IPS-18a (cell line): ENCODE results near the gene LBHD2.

Experiments used
- H3K27ac ChIP-seq: one replicate; pipeline ENCODE4 v1.5.1; 2013; ENCODE audit warnings: low read length
- H3K27me3 ChIP-seq: one replicate; pipeline ENCODE4 v1.6.1; 2013; ENCODE audit warnings: mild to moderate bottlenecking, low read length; ENCODE audit not compliant: control insufficient read depth, insufficient read depth
- H3K36me3 ChIP-seq: one replicate; pipeline ENCODE4 v1.6.1; 2013; ENCODE audit warnings: low read depth, low read length; ENCODE audit not compliant: control insufficient read depth
- H3K4me1 ChIP-seq: one replicate; pipeline ENCODE4 v1.6.1; 2013; ENCODE audit warnings: low read depth, low read length; ENCODE audit not compliant: control insufficient read depth
- H3K4me3 ChIP-seq: one replicate; pipeline ENCODE4 v1.5.1; 2013; ENCODE audit warnings: low read length
- H3K9ac ChIP-seq: one replicate; pipeline ENCODE4 v1.6.1; 2013; ENCODE audit warnings: mild to moderate bottlenecking, low read length, moderate library complexity
- H3K9me3 ChIP-seq: one replicate; pipeline ENCODE4 v1.6.1; 2013; ENCODE audit warnings: low read depth, low read length; ENCODE audit not compliant: control insufficient read depth

Gene LBHD2

DNA sequence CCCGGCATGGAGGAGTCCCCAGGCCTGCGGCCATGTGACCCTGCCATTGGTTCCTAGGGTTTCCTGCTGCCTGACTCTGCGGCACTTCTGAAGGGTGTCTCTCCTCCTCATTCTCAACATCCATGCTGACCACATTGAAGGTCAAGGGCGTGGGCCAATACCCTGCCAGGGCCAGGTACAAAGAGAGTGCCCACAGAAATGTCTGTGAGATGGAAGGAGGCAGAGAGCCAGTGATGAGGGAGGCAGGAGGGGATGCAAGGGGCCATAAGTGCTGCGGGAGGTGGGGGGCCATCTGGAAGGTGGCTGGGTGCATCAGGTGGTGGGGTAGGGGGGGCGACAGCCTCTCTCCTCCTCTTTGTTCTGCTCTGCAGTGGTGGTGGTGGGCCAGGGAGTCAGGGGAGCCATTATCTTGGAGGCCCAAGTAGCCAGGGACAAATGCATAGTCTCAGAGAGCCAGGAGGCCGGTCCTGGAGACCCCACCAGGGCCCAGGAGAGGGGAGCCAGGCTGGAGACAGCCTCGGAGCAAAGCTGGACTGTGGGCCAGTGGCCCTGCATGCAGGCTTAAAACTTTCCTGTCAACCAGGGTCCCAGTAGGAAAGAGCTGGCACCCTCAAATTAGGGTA, 13.6 kb upstream of the LBHD2 start:
- no peaks in the 10 kb centered on the region for H3K36me3 ChIP-seq
- H3K27ac ChIP-seq: no peak overlapping the region
- H3K27me3 ChIP-seq: peaks cover 8% of the 10 kb centered on the region
- H3K4me3 ChIP-seq: no peak overlapping the region
- H3K9me3 ChIP-seq: no peaks in the 10 kb centered on the region
- H3K9ac ChIP-seq: no peak overlapping the region
- H3K4me1 ChIP-seq: no peaks in the 10 kb centered on the region

DNA sequence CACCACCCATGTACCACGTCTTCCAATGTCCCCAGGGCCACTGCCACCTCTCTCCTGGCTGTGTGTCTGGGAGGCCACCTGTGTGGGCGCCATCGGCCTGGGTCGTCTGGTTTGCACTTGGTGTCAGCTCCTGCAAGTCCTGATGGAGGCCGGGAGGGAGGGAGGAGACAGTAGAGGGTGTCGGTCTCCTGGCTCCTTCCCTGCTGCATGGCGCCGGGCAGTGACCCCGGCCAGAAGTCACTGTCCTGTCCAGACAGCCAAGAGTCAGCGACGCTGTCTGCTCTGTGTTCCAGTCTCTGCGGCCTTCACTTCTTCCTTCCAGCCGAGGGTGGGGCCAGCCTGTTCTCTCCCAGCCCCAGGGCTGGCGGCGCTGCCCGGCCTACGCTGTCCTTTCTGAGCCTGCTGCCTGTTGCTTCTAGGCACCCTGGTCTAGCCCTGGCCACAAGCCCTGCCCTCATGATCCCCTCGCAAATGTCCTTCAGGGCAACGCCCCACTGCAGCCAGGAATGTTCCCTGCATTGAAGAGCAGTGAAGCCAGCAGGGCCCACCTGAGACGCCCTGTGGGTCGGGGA, 13.0 kb upstream of the LBHD2 start:
- Histone ChIP-seq H3K27ac (no peak overlapping the region), H3K27me3 (peaks cover 8% of the 10 kb centered on the region), H3K4me1 (no peaks in the 10 kb centered on the region)

DNA sequence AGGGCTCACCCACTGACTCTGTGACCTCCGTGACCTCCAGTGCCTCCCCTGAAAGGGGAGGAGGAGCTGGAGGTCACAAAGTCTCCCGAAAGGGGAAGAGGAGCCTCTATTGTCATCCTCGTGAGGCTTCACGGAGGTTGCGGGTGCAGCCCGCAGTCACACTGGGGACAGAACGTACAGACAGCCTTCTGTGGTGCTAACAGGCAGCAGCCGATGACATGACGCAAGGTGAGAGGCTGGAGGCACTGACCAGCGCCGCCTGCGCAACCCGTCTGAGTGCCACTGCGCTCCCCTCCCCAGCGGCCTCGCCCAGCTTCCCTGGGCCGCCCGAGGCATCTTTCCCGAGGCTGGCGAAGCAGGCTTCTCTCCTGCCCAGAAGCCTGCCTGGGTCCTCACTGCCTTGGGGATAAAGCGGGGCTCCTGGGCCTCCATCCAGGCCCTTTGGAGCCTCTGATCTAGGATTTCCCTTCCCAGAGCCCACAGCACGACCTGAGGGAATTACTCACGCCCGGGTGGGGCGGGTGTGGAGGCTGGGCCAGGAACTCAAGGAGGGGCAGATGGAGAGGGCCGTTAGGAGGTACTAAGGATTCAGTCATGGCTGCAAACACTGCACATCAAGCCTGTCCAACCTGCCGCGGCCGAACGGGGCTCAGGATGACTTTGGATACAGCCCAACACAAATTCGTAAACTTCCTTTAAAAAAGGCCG, 12.3 kb upstream of the LBHD2 start:
- H3K9ac ChIP-seq: no peak overlapping the region
- peaks cover 8% of the 10 kb centered on the region for H3K27me3 ChIP-seq
- H3K4me3 ChIP-seq: no peak overlapping the region
- H3K36me3 ChIP-seq: no peaks in the 10 kb centered on the region
- H3K27ac ChIP-seq: no peak overlapping the region
- H3K4me1 ChIP-seq: no peaks in the 10 kb centered on the region
- H3K9me3 ChIP-seq: no peaks in the 10 kb centered on the region

More for the DNA sequence above, 13.0 kb upstream of the LBHD2 start:
- Histone ChIP-seq H3K9ac (no peak overlapping the region), H3K36me3 (no peaks in the 10 kb centered on the region), H3K4me3 (no peak overlapping the region), H3K9me3 (no peaks in the 10 kb centered on the region)

DNA sequence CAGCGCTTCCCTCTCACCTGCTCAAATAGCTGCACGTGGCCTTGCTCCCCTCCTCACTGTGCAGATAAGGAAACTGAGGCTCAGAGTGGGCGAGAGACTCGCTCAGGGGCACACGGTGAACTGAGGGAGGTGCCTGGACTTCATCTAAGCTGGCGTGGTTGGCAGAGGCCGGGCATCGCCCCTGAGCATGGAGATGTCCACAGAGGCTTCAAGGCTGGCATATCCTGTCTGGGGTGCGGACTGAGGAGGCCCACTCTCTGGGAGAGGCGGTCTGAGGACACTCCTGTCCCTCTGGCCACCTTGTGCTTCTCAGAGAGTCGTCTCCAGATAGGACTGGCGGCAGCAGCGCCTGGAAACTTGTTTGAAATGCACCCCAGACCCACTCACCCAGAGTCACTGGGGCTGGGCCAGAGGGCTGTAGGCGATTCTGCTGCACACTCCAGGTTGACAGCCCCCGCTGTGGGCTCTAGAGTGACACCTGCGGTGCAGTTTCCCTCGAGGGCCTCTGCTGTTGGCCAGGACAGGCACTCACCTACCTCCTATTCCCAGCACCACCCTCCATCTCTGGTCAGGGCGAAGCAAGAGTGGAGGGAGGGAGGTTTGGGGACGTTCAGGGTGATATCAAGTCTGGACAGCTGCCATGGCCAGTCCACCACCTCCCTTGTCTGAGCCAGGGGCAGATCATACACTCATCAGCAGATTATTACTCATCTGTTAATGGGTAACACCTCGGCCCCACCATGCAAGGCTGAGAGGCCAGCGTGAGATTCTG, 11.2 kb upstream of the LBHD2 start:
- H3K4me1 ChIP-seq: no peaks in the 10 kb centered on the region
- no peaks in the 10 kb centered on the region for H3K36me3 ChIP-seq
- no peaks in the 10 kb centered on the region for H3K9me3 ChIP-seq
- H3K4me3 ChIP-seq: no peak overlapping the region
- no peak overlapping the region for H3K9ac ChIP-seq
- H3K27ac ChIP-seq: no peak overlapping the region
- peaks cover 8% of the 10 kb centered on the region for H3K27me3 ChIP-seq

DNA sequence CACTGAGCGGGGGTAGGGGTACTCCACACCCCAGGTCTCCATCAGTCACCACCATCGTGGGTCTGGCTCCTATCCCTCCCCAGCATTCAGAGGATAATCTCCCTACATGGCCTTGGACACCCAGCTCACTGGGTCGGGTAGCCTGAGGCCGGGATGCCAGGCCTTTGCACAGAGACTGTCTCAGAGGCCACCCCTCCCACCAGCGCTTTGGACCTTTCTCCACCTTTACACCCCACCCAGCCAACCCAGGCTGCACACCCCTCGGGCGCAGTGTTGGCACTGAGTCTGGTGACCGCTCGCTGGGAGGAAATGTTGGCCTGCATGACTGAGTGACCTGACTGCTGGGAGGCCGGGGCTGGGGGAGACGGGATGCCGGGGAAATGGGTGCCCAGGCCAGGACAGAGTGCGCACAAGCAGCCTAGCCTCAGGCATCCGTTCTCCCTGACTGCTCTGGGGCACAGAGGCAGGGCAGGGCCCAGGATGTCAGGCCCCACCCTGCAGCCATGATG, 10.6 kb upstream of the LBHD2 start:
- Histone ChIP-seq H3K4me3 (no peak overlapping the region), H3K27ac (no peak overlapping the region), H3K4me1 (no peaks in the 10 kb centered on the region), H3K9me3 (no peaks in the 10 kb centered on the region), H3K27me3 (peaks cover 8% of the 10 kb centered on the region), H3K9ac (no peak overlapping the region), H3K36me3 (no peaks in the 10 kb centered on the region)

DNA sequence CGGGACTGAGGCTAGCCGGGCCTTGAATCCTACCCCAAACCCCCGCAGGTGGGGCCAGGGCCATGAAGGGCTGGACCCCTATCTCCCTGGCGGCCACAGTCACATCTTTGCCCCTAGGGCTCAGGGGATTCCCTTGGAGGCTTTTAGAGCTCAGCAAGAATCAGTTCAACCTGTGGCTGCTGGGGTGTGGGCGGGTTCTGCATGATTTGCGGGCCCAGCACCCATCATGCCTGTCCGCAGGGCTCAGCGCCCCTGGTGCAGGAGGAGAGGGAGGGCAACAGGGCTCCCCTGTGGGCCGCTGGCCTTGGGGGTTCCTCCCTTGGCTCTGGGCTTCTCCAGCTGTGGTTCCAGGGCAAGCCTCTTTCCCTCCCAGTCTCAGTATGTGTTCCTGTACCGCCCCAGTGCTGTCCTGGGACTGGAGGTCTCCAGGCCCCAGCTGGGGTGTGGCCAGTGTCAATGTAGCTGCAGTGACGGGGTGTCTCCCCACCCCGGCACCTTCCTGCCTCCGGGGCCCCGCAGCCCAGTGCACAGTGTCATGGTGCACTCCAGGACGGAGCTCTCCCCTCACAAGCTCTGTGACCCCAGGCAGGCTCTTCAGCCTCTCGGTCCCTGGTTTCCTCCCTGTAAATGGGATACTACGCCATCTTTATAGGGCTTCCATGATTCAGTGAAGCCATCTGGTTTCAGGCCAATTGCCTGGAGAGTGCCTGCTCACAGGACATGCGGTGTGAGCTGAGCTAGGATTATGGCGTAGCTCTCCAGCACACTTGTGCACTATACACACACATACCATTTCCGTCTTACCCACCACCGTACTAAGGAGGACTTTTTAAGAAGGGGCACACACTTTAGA, 9.9 kb upstream of the LBHD2 start:
- peaks cover 8% of the 10 kb centered on the region for H3K27me3 ChIP-seq
- H3K4me1 ChIP-seq: no peaks in the 10 kb centered on the region
- no peaks in the 10 kb centered on the region for H3K36me3 ChIP-seq
- no peaks in the 10 kb centered on the region for H3K9me3 ChIP-seq
- no peak overlapping the region for H3K27ac ChIP-seq
- no peak overlapping the region for H3K9ac ChIP-seq
- no peak overlapping the region for H3K4me3 ChIP-seq

DNA sequence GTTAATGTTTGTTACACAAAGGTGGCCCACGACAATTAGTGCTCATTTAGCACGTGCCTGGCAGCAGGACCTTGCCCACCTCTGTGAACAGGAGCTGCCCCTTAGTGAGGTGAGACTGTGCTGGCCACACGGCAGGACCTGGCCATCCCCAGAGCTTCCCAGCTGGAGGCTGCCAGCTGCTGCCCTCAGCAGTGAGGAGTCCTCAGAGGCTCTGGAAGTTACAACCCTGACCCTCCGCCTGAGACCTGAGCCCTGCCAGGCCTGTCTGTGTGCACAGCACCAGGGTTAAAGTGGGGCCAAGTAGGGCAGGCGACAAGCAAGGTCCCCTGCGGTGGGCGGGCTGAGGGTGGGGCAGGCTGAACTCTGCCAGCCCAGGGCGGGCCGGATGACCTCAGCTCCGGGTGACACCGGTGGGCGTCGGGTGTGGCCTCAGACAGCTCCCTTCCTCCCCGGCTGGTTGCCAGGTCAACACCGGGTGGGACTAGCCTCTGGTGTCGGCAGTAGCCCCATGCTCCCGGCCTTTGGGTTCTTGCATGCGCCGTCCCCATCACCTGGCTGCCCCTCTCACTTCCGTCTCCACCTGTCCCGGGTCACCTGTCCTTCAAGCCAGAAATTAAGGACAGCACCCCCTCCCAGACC, 9.2 kb upstream of the LBHD2 start:
- H3K36me3 ChIP-seq: no peaks in the 10 kb centered on the region
- no peak overlapping the region for H3K9ac ChIP-seq
- H3K9me3 ChIP-seq: no peaks in the 10 kb centered on the region
- H3K27ac ChIP-seq: no peak overlapping the region
- no peaks in the 10 kb centered on the region for H3K4me1 ChIP-seq
- H3K4me3 ChIP-seq: peak overlapping the region; percentile 55
- peaks cover 8% of the 10 kb centered on the region for H3K27me3 ChIP-seq

DNA sequence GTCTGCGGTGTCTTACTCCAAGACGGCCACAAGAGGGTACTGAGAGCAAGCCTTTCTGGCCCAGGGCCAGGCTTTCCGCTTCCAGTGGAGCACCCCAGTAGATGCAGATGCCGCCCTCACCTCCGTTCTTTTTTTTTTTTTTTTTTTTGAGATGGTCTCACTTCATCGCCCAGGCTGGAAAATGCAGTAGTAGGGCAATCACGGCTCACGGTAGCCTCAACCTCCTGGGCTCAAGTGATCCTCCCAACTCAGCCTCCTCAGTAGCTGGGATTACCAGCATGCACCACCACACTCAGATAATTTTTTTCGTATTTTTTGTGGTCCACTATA, 5.6 kb upstream of the LBHD2 start:
- no peaks in the 10 kb centered on the region for H3K4me1 ChIP-seq
- H3K27ac ChIP-seq: no peak overlapping the region
- no peak overlapping the region for H3K9ac ChIP-seq
- H3K36me3 ChIP-seq: no peaks in the 10 kb centered on the region
- no peak overlapping the region for H3K4me3 ChIP-seq
- H3K9me3 ChIP-seq: no peaks in the 10 kb centered on the region
- peaks cover 18% of the 10 kb centered on the region for H3K27me3 ChIP-seq

DNA sequence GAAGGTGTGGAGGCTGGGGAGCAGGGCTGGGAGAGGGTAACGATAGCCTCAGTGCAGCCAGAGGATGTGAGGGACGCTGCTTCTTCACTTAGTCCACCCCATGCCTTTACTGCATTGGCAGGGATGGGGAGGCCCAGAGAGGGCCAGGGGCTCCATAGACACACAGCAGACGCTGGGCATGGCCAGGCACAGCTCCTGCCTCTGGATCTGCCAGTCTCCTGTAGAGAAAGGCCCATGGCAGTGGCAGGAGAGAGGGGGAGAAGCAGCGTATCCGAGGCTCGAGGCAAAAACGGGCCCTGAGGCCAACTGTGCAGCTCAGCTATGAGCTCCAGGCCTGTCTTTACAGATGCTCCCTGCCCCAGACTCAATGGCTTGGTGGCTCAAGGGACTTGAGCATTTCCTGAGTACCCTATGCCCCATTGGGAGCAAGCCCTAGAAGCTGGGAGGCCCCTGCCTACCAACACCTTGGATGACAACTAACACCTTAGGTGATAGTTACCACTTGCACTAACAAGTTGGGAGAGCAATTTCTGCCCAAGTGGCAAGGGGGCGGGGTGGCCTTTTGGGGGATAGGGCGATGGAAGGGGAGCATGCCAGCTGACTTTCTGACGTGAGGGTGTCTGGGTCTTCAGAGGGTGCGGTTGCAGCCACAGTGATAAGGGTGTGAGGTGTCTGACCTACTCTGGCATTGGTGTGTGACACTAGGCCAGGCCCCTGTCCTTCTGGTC, 5.0 kb upstream of the LBHD2 start:
- peaks cover 24% of the 10 kb centered on the region for H3K27me3 ChIP-seq
- no peaks in the 10 kb centered on the region for H3K9me3 ChIP-seq
- H3K27ac ChIP-seq: no peak overlapping the region
- H3K4me3 ChIP-seq: no peak overlapping the region
- no peak overlapping the region for H3K9ac ChIP-seq
- no peaks in the 10 kb centered on the region for H3K4me1 ChIP-seq
- no peaks in the 10 kb centered on the region for H3K36me3 ChIP-seq

DNA sequence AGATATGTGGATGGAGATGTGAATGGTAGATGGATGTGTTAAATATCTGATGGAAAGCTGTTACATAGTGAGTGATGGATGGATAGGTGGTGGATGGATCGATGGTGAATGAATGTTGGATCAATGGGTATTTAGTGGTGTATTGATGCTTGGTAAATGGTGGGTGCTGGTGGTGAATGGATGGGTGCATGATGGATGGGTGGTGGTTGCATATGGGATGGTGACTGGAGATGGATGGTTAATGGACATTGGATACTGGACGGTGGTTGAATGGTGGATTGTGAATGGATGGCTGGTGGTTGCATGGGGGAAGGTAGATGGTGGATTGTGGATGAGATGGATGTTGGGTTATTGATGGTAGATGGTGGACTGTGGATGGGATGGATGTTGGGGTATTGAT, 2.1 kb upstream of the LBHD2 start:
- no peak overlapping the region for H3K4me3 ChIP-seq
- H3K4me1 ChIP-seq: no peaks in the 10 kb centered on the region
- peaks cover 29% of the 10 kb centered on the region for H3K27me3 ChIP-seq
- no peaks in the 10 kb centered on the region for H3K36me3 ChIP-seq
- no peaks in the 10 kb centered on the region for H3K9me3 ChIP-seq
- H3K27ac ChIP-seq: no peak overlapping the region
- no peak overlapping the region for H3K9ac ChIP-seq
